Nephron progenitor cell (in vitro differentiated cells): ENCODE measurements around the gene GAK.

Experiments used
- DNase-seq: peaks from one replicate; pipeline ENCODE4 v3.0.0; 2021
- H3K27ac Mint-ChIP-seq: 2 replicates; pipeline ENCODE4 v1.8.0; 2021; ENCODE audit warnings: mild to moderate bottlenecking, moderate library complexity, mixed read lengths
- H3K27me3 Mint-ChIP-seq: 2 replicates; pipeline ENCODE4 v1.8.0; 2021; ENCODE audit warnings: mild to moderate bottlenecking, low read depth, mixed read lengths; ENCODE audit not compliant: poor library complexity
- H3K36me3 Mint-ChIP-seq: 2 replicates; pipeline ENCODE4 v1.8.0; 2021; ENCODE audit warnings: low read depth, mixed read lengths
- H3K4me1 Mint-ChIP-seq: 2 replicates; pipeline ENCODE4 v1.8.0; 2021; ENCODE audit warnings: mixed read lengths
- H3K4me3 Mint-ChIP-seq: 2 replicates; pipeline ENCODE4 v1.8.0; 2021; ENCODE audit warnings: mild to moderate bottlenecking, moderate library complexity, mixed read lengths
- H3K9me3 Mint-ChIP-seq: 2 replicates; pipeline ENCODE4 v1.8.0; 2021; ENCODE audit warnings: mild to moderate bottlenecking, moderate library complexity, mixed read lengths
- CTCF ChIP-seq: fragments of 200-600 bp; sonication (generic); IDR thresholded peaks from 2 replicates; pipeline ENCODE4 v1.5.0; 2021; ENCODE audit warnings: antibody characterized with exemption

GAK gene

GRCh38 chr4:848307-848691, 83.8 kb downstream of the GAK start:
- Mint-ChIP-seq H3K27ac (no peak overlapping the region), H3K27me3 (no peaks in the 10 kb centered on the region), H3K4me3 (no peak overlapping the region), H3K36me3 (peaks cover 27% of the 10 kb centered on the region), H3K9me3 (no peaks in the 10 kb centered on the region), H3K4me1 (peaks cover 9% of the 10 kb centered on the region)
- no peak for DNase-seq
- TF ChIP-seq CTCF, result no peak

GRCh38 chr4:845836-846251, 86.3 kb downstream of the GAK start:
- H3K9me3 Mint-ChIP-seq, result peaks cover 13% of the 10 kb centered on the region
- peak overlapping the region; percentile 17 for H3K4me3 Mint-ChIP-seq
- peaks cover 29% of the 10 kb centered on the region for H3K36me3 Mint-ChIP-seq
- no peak for TF ChIP-seq CTCF
- DNase-seq, result peak; percentile 22
- H3K27ac Mint-ChIP-seq, result peak overlapping the region; percentile 93
- no peaks in the 10 kb centered on the region for H3K27me3 Mint-ChIP-seq
- peaks cover 9% of the 10 kb centered on the region for H3K4me1 Mint-ChIP-seq

- TF ChIP-seq CTCF, result no peak
- Mint-ChIP-seq H3K36me3 (peaks cover 32% of the 10 kb centered on the region), H3K27ac (no peak overlapping the region), H3K4me3 (no peak overlapping the region), H3K27me3 (peaks cover under 1% of the 10 kb centered on the region), H3K9me3 (peaks cover 16% of the 10 kb centered on the region), H3K4me1 (peaks cover 9% of the 10 kb centered on the region)
- peak; percentile 3 for DNase-seq
Observed at GRCh38 chr4:845233-845835, 86.8 kb downstream of the GAK start.

- Mint-ChIP-seq H3K27ac (no peak overlapping the region), H3K27me3 (peaks cover 5% of the 10 kb centered on the region), H3K4me1 (peaks cover 9% of the 10 kb centered on the region), H3K36me3 (peaks cover 35% of the 10 kb centered on the region), H3K9me3 (peaks cover 21% of the 10 kb centered on the region), H3K4me3 (no peak overlapping the region)
- no peak for TF ChIP-seq CTCF
- no peak for DNase-seq
Observed at GRCh38 chr4:844752-845232, 87.3 kb downstream of the GAK start.

GRCh38 chr4:839675-840443, 92.3 kb downstream of the GAK start:
- H3K4me3 Mint-ChIP-seq, result no peak overlapping the region
- no peak overlapping the region for H3K27ac Mint-ChIP-seq
- DNase-seq, result no peak

More at GRCh38 chr4:839675-840443, 92.3 kb downstream of the GAK start:
- peaks cover 32% of the 10 kb centered on the region for H3K36me3 Mint-ChIP-seq
- H3K4me1 Mint-ChIP-seq, result no peaks in the 10 kb centered on the region
- H3K9me3 Mint-ChIP-seq, result peaks cover 42% of the 10 kb centered on the region
- H3K27me3 Mint-ChIP-seq, result peaks cover 11% of the 10 kb centered on the region
- TF ChIP-seq CTCF, result no peak
